Mesenteric fat pad (tissue), 1 donor: ENCODE data around the gene CLN6. TPM values are rescaled to one million over a fixed set of nuclear protein-coding genes. Genes with fewer than 3 reads are reported as not detected.
"Not testable (repeated sequence)": the region's sequence is repeated elsewhere in the genome, so short reads cannot be mapped to it uniquely, and the experiment has no call there.

Experiments
- DNase-seq: peaks from one replicate; pipeline ENCODE4 v3.0.0-alpha.2; 2020; ENCODE audit warnings: low spot score
- total RNA-seq: library from RNA; stranded (reverse); fragmentation: NEBNext Ultra II Directional; extraction: Animal tissue kit (Norgen Biotek cat#: 25700); gene quantifications from one replicate; pipeline ENCODE4 v1.2.1, GENCODE V29; 2021
- donor health status: DM: yes; HTN: yes; CAD: no.

Gene CLN6
- total RNA-seq, 1 donor from 2014 or later, result 24.7 TPM

- DNase-seq, result peak; percentile 94
Observed at GRCh38 chr15:68256675-68257450, 27.3 kb upstream of the CLN6 start.

- DNase-seq, result no peak
Observed at GRCh38 chr15:68252925-68253534, 23.5 kb upstream of the CLN6 start.

- no peak for DNase-seq
Observed at GRCh38 chr15:68249058-68249713, 19.7 kb upstream of the CLN6 start.

GRCh38 chr15:68244235-68244634 lies 14.7 kb upstream of the CLN6 start:
- no peak for DNase-seq

GRCh38 chr15:68241088-68241935 lies 11.8 kb upstream of the CLN6 start:
- no peak for DNase-seq

GRCh38 chr15:68239025-68239424 lies 9.5 kb upstream of the CLN6 start:
- no peak for DNase-seq

- DNase-seq, result no peak
Observed at GRCh38 chr15:68235022-68235421, 5.5 kb upstream of the CLN6 start.

- DNase-seq, result not testable (repeated sequence)
Observed at GRCh38 chr15:68234520-68234919, 5.0 kb upstream of the CLN6 start.

- no peak for DNase-seq
Observed at GRCh38 chr15:68234060-68234459, 4.5 kb upstream of the CLN6 start.

- no peak for DNase-seq
Observed at GRCh38 chr15:68232937-68233336, 3.4 kb upstream of the CLN6 start.

- peak; percentile 16 for DNase-seq
Observed at GRCh38 chr15:68232449-68232848, 2.9 kb upstream of the CLN6 start.

- DNase-seq, result peak; percentile 20
Observed at GRCh38 chr15:68231102-68231818, 1.7 kb upstream of the CLN6 start.

GRCh38 chr15:68230157-68231100 lies 901 bp upstream of the CLN6 start:
- DNase-seq, result peak; percentile 84

GRCh38 chr15:68228971-68229385 lies 550 bp downstream of the CLN6 start:
- peak; percentile 89 for DNase-seq

GRCh38 chr15:68228143-68228970 lies 1.2 kb downstream of the CLN6 start:
- peak; percentile 74 for DNase-seq

- peak; percentile 69 for DNase-seq
Observed at GRCh38 chr15:68227643-68228142, 1.8 kb downstream of the CLN6 start.

GRCh38 chr15:68225442-68225841 lies 4.1 kb downstream of the CLN6 start:
- DNase-seq, result peak; percentile 12

GRCh38 chr15:68224546-68225250 lies 4.8 kb downstream of the CLN6 start:
- peak; percentile 16 for DNase-seq
